Measurements from ENCODE around the gene JAK1. TPM values are rescaled to one million over a fixed set of nuclear protein-coding genes. Genes with fewer than 3 reads are reported as not detected.

JAK1 gene
- total and polyA plus RNA-seq, 9 of the 15 experiments (the other 6 are each of a cell fraction or from before 2014, with no cell fraction given), result 9.7 to 44.1 (median 42.5) TPM

DNA sequence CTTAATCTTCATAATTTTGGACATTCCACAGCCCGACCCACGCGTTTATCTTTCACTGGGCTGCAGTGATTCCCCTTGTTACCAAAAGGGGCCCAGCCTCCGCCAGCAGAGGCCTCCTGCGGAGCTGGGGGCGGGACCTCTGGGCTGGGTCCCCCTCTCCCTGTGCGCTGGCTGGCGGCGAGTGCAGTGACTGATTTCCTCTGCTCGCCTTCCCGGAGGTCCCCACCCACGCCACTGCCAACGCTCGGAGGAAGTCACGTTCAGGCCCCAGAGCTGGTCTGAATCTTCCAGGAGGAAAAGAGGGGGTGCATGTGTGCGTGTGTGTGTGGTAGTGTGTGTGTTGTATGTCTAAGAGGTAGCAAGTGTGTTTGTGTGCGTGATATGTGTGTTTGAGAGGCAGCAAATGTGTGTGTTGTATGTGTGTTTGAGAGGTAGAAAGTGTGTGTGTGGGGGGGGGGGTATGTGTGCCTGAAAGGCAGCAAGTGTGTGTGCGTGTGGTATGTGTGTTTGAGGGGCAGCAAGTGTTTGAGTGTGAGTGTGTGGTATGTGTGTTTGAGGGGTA lies 35.0 kb upstream of the JAK1 start (continued):
- TF ChIP-seq, protein P1, sequence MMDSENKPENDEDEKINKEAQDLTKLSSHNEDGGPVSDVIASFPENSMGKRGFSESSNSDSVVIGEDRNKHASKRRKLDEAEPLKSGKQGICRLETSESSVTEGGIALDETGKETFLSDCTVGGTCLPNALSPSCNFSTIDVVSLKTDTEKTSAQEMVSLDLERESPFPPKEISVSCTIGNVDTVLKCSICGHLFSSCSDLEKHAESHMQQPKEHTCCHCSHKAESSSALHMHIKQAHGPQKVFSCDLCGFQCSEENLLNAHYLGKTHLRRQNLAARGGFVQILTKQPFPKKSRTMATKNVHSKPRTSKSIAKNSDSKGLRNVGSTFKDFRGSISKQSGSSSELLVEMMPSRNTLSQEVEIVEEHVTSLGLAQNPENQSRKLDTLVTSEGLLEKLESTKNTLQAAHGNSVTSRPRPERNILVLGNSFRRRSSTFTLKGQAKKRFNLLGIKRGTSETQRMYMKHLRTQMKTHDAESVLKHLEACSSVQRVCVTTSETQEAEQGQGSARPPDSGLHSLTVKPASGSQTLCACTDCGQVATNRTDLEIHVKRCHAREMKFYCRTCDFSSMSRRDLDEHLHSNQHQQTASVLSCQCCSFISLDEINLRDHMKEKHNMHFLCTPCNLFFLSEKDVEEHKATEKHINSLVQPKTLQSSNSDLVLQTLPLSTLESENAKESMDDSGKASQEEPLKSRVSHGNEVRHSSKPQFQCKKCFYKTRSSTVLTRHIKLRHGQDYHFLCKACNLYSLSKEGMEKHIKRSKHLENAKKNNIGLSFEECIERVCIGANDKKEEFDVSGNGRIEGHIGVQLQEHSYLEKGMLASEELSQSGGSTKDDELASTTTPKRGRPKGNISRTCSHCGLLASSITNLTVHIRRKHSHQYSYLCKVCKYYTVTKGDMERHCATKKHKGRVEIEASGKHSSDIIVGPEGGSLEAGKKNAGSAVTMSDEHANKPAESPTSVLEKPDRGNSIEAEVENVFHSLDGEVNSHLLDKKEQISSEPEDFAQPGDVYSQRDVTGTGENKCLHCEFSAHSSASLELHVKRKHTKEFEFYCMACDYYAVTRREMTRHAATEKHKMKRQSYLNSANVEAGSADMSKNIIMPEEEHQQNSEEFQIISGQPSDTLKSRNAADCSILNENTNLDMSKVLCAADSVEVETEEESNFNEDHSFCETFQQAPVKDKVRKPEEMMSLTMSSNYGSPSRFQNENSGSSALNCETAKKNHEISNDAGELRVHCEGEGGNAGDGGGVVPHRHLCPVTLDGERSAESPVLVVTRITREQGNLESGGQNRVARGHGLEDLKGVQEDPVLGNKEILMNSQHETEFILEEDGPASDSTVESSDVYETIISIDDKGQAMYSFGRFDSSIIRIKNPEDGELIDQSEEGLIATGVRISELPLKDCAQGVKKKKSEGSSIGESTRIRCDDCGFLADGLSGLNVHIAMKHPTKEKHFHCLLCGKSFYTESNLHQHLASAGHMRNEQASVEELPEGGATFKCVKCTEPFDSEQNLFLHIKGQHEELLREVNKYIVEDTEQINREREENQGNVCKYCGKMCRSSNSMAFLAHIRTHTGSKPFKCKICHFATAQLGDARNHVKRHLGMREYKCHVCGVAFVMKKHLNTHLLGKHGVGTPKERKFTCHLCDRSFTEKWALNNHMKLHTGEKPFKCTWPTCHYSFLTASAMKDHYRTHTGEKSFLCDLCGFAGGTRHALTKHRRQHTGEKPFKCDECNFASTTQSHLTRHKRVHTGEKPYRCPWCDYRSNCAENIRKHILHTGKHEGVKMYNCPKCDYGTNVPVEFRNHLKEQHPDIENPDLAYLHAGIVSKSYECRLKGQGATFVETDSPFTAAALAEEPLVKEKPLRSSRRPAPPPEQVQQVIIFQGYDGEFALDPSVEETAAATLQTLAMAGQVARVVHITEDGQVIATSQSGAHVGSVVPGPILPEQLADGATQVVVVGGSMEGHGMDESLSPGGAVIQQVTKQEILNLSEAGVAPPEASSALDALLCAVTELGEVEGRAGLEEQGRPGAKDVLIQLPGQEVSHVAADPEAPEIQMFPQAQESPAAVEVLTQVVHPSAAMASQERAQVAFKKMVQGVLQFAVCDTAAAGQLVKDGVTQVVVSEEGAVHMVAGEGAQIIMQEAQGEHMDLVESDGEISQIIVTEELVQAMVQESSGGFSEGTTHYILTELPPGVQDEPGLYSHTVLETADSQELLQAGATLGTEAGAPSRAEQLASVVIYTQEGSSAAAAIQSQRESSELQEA (IDR thresholded peaks at IDR 0.05; ENCODE audit: low read depth), result no peak
- TF ChIP-seq RNF2 (IDR thresholded peaks at IDR 0.05) (no peak), ELF1 (tag; IDR thresholded peaks at IDR 0.05) (no peak), MCM7 (IDR thresholded peaks at IDR 0.05) (no peak), ZKSCAN1 (IDR thresholded peaks at IDR 0.05; ENCODE audit: low read depth, low read length) (no peak), SETDB1 (IDR thresholded peaks at IDR 0.05; ENCODE audit: low read length) (no peak), ZNF175 (CRISPR knock-in tag; IDR thresholded peaks at IDR 0.05; ENCODE audit: low read depth) (no peak), KAT2B (IDR thresholded peaks at IDR 0.05; ENCODE audit: low read depth, low read length) (no peak), CXXC5 (CRISPR knock-in tag; IDR thresholded peaks at IDR 0.05) (0 out of 2 replicates have a peak, but pooled peaks have one; percentile 24), NR4A1 (CRISPR knock-in tag; IDR thresholded peaks at IDR 0.05) (no peak), NR4A1 (tag; IDR thresholded peaks at IDR 0.05) (no peak), TRIM24 (IDR thresholded peaks at IDR 0.05) (peak in 1 of 2 experiments; percentile 39; a peak in 1 of 4 replicates)
- TF ChIP-seq, protein P2, sequence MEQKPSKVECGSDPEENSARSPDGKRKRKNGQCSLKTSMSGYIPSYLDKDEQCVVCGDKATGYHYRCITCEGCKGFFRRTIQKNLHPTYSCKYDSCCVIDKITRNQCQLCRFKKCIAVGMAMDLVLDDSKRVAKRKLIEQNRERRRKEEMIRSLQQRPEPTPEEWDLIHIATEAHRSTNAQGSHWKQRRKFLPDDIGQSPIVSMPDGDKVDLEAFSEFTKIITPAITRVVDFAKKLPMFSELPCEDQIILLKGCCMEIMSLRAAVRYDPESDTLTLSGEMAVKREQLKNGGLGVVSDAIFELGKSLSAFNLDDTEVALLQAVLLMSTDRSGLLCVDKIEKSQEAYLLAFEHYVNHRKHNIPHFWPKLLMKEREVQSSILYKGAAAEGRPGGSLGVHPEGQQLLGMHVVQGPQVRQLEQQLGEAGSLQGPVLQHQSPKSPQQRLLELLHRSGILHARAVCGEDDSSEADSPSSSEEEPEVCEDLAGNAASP (IDR thresholded peaks at IDR 0.05), result no peak
- TF ChIP-seq, protein P3, sequence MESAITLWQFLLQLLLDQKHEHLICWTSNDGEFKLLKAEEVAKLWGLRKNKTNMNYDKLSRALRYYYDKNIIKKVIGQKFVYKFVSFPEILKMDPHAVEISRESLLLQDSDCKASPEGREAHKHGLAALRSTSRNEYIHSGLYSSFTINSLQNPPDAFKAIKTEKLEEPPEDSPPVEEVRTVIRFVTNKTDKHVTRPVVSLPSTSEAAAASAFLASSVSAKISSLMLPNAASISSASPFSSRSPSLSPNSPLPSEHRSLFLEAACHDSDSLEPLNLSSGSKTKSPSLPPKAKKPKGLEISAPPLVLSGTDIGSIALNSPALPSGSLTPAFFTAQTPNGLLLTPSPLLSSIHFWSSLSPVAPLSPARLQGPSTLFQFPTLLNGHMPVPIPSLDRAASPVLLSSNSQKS (CRISPR knock-in tag; IDR thresholded peaks at IDR 0.05), result no peak
- TF ChIP-seq, protein P4, sequence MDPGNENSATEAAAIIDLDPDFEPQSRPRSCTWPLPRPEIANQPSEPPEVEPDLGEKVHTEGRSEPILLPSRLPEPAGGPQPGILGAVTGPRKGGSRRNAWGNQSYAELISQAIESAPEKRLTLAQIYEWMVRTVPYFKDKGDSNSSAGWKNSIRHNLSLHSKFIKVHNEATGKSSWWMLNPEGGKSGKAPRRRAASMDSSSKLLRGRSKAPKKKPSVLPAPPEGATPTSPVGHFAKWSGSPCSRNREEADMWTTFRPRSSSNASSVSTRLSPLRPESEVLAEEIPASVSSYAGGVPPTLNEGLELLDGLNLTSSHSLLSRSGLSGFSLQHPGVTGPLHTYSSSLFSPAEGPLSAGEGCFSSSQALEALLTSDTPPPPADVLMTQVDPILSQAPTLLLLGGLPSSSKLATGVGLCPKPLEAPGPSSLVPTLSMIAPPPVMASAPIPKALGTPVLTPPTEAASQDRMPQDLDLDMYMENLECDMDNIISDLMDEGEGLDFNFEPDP (CRISPR knock-in tag; IDR thresholded peaks at IDR 0.05), result no peak

All from K562 (cell line).